PC-9 (cell line): ENCODE data around the gene DUOXA1.

Source experiments
- EZH2 ChIP-seq: fragments of 200-600 bp; sonication (generic); IDR thresholded peaks from 2 replicates; pipeline ENCODE4 v1.8.0; 2017; ENCODE audit warnings: antibody characterized with exemption, low read depth
- TF ChIP-seq, protein P1 (sequence below): fragments of 200-600 bp; sonication (generic); conservative IDR thresholded peaks from 2 replicates; pipeline ENCODE4 v1.6.1; 2017; ENCODE audit warnings: mixed run types, antibody characterized with exemption, mild to moderate bottlenecking, moderate library complexity

DNA sequence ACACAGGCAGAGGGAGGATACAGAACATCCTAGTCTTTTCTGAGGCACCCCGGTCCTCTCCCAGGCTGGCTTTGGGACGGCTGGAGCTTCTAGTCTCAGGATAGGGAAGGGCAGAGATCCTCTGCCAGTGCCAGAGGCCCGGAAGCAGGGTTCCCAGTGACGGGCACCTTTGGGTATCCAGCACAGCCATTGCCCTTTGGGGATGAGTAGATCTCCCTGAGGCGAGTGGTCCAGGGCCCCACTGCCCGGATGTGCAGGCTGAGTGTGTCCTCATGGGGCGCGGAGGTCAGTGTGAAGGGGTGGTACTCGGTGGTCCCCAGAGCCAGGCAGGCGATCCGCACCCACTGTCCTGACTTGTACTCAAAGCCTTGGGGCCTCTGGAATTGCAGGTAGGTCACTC lies 34.0 kb downstream of the DUOXA1 start:
- TF ChIP-seq, protein P1, sequence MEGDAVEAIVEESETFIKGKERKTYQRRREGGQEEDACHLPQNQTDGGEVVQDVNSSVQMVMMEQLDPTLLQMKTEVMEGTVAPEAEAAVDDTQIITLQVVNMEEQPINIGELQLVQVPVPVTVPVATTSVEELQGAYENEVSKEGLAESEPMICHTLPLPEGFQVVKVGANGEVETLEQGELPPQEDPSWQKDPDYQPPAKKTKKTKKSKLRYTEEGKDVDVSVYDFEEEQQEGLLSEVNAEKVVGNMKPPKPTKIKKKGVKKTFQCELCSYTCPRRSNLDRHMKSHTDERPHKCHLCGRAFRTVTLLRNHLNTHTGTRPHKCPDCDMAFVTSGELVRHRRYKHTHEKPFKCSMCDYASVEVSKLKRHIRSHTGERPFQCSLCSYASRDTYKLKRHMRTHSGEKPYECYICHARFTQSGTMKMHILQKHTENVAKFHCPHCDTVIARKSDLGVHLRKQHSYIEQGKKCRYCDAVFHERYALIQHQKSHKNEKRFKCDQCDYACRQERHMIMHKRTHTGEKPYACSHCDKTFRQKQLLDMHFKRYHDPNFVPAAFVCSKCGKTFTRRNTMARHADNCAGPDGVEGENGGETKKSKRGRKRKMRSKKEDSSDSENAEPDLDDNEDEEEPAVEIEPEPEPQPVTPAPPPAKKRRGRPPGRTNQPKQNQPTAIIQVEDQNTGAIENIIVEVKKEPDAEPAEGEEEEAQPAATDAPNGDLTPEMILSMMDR, result no peak
- TF ChIP-seq EZH2, result no peak
